ENCODE results near the gene FILIP1. TPM values are rescaled to one million over a fixed set of nuclear protein-coding genes. Genes with fewer than 3 reads are reported as not detected.

Gene FILIP1
- total and polyA plus RNA-seq, 2 of the 4 experiments (the other 2 are of a cell fraction): under 0.01 to 0.03 TPM

GRCh38 chr6:75504465-75505222 lies 11.0 kb upstream of the FILIP1 start:
- no peak overlapping the region for H3K4ac ChIP-seq (ENCODE audit: low read depth, low read length)
- no peak overlapping the region for H2BK15ac ChIP-seq (ENCODE audit: low read depth, low read length)
- DNase-seq (no peak), ATAC-seq (ENCODE audit: low read depth) (0 out of 2 replicates have a peak, but pooled peaks have one; percentile 27)
- no peak overlapping the region for H2BK5ac ChIP-seq (ENCODE audit: low read depth, low read length, poor library complexity, severe bottlenecking)
- TF ChIP-seq SMC3 (IDR thresholded peaks at IDR 0.05; ENCODE audit: low read depth, low read length): 0 out of 2 replicates have a peak, but pooled peaks have one; percentile 30
- no peak for TF ChIP-seq MAZ (IDR thresholded peaks at IDR 0.05; ENCODE audit: borderline replicate concordance, low read depth, low read length)
- peak; percentile 40 for TF ChIP-seq RAD21 (IDR thresholded peaks at IDR 0.05; ENCODE audit: low read length)
- TF ChIP-seq CTCF (conservative IDR thresholded peaks at IDR 0.05; ENCODE audit: low read depth, low read length): peak; percentile 38
- TF ChIP-seq ELK1 (IDR thresholded peaks at IDR 0.05; ENCODE audit: borderline replicate concordance, low read depth, low read length): no peak
- H3K23ac ChIP-seq (ENCODE audit: low read depth, low read length): no peak overlapping the region
- no CpG with 5 or more reads among the region's 4 CpGs for WGBS, 2 experiments (ENCODE audit: extremely low coverage in 2 of 2, insufficient read length in 1 of 2)
- no peaks in the 10 kb centered on the region for H3K36me3 ChIP-seq (ENCODE audit: control insufficient read depth, insufficient read depth, low read length)
- peaks cover 2% of the 10 kb centered on the region; the same call in 1 of the 2 replicates for H3K27me3 ChIP-seq (ENCODE audit: control insufficient read depth, insufficient read depth, low read length)
- H3K9ac ChIP-seq (ENCODE audit: low read depth, low read length): no peak overlapping the region
- no peaks in the 10 kb centered on the region for H3K9me1 ChIP-seq (ENCODE audit: insufficient read depth, low read length)
- no TSS peak for BruUV-seq (replicated peaks)
- no peak overlapping the region for H3K27ac ChIP-seq (ENCODE audit: insufficient read depth, low read length)
- no peak overlapping the region for H2AFZ ChIP-seq (replicated peaks; ENCODE audit: low read length, poor library complexity)
- H2BK120ac ChIP-seq (ENCODE audit: low read depth, low read length): no peak overlapping the region
- no peak overlapping the region for H4K5ac ChIP-seq (ENCODE audit: low read depth, low read length)
- in situ Hi-C loops (cut with MboI; ENCODE audit: low sequenced_read_pairs) (no loop called here), intact Hi-C loops (cut with micrococcal nuclease) (loop anchor here (1.0 kb wide), 1 partner anchor 207 kb away; no protein-coding TSS in a partner anchor), dilution Hi-C loops (cut with HindIII; ENCODE audit: low sequenced_read_pairs, unreplicated experiment) (no loop called here)
- H3K79me1 ChIP-seq (ENCODE audit: low read depth in 1 of 2, low read length in 2 of 2): no peaks in the 10 kb centered on the region
- H3K9me3 ChIP-seq (ENCODE audit: control insufficient read depth, insufficient read depth, low read length): no peaks in the 10 kb centered on the region
- H2AK5ac ChIP-seq (ENCODE audit: low read depth, low read length): no peak overlapping the region
- no peaks in the 10 kb centered on the region for H4K20me1 ChIP-seq (ENCODE audit: insufficient read depth, low read length)
- H3K4me2 ChIP-seq (ENCODE audit: low read depth, low read length): no peak overlapping the region
- no peak overlapping the region for H4K8ac ChIP-seq (ENCODE audit: low read depth in 2 of 2, low read length in 2 of 2)
- H2AK9ac ChIP-seq (replicated peaks; ENCODE audit: low read depth, low read length, poor library complexity): no peak overlapping the region
- H3K4me3 ChIP-seq (ENCODE audit: insufficient read depth, low read depth, low read length): no peak overlapping the region
- H4K91ac ChIP-seq (ENCODE audit: insufficient read depth, low read depth, low read length): no peak overlapping the region
- peaks cover 1% of the 10 kb centered on the region; the same call in 1 of the 2 replicates for H3K4me1 ChIP-seq (ENCODE audit: control insufficient read depth, insufficient read depth, low read length)
- no peak overlapping the region for H3K18ac ChIP-seq (ENCODE audit: low read depth, low read length)
- POLR2A ChIA-PET (ENCODE audit: unreplicated experiment): interaction anchor here (0.5 kb wide), 1 partner anchor 92 kb away, joined by 3 read pairs; no protein-coding TSS in a partner anchor
- no peak overlapping the region for H2BK20ac ChIP-seq (ENCODE audit: low read depth, low read length)
- no peak overlapping the region for H3K14ac ChIP-seq (replicated peaks; ENCODE audit: low read depth, low read length)
- CTCF ChIA-PET: interaction anchor here (0.7 to 1.2 kb wide), 2 partner anchors 10 to 142 kb away, joined by 3 read pairs; partner anchors contain the start of gene FILIP1
- no peak overlapping the region for H3K56ac ChIP-seq (ENCODE audit: extremely low read depth, insufficient read depth, low read length)

Data from IMR-90 (cell line).